Stimulated activated CD4-positive, alpha-beta T cell treated with anti-CD3 and anti-CD28 coated beads, Interleukin-12 subunit alpha, Interleukin-12 subunit beta, amount 100 ng/mL, for 24 hours (primary cell): ENCODE measurements around the gene FKBP1A.
"Not testable (repeated sequence)": the region's sequence is repeated elsewhere in the genome, so short reads cannot be mapped to it uniquely, and the experiment has no call there.

Experiments used
- DNase-seq, 2 experiments: peaks; one replicate each; pipeline ENCODE4 v3.0.0-alpha.2; 2020; ENCODE audit warnings: low read depth in 2 of 2

The FKBP1A gene

GRCh38 chr20:1417273-1417672 lies 24.4 kb upstream of the FKBP1A start:
- no peak for DNase-seq

- no peak for DNase-seq
These were observed 23.0 kb upstream of the FKBP1A start for GRCh38 chr20:1415667-1416468.

- no peak for DNase-seq
These were observed 22.1 kb upstream of the FKBP1A start for GRCh38 chr20:1414982-1415381.

GRCh38 chr20:1405801-1406200 lies 12.9 kb upstream of the FKBP1A start:
- DNase-seq, result no peak

- DNase-seq, result no peak
These were observed 10.8 kb upstream of the FKBP1A start for GRCh38 chr20:1403624-1404023.

- no peak for DNase-seq
These were observed 9.3 kb upstream of the FKBP1A start for GRCh38 chr20:1402149-1402548.

- DNase-seq, result no peak
These were observed 8.6 kb upstream of the FKBP1A start for GRCh38 chr20:1401451-1401907.

GRCh38 chr20:1399678-1400366 lies 7.0 kb upstream of the FKBP1A start:
- not testable (repeated sequence) for DNase-seq

- DNase-seq, result not testable (repeated sequence)
These were observed 5.3 kb upstream of the FKBP1A start for GRCh38 chr20:1398185-1398584.

GRCh38 chr20:1397710-1398109 lies 4.9 kb upstream of the FKBP1A start:
- no peak for DNase-seq

- DNase-seq, result no peak
These were observed 3.8 kb upstream of the FKBP1A start for GRCh38 chr20:1396702-1397101.

GRCh38 chr20:1396264-1396663 lies 3.4 kb upstream of the FKBP1A start:
- no peak for DNase-seq

- no peak for DNase-seq
These were observed 1.8 kb upstream of the FKBP1A start for GRCh38 chr20:1394686-1395085.

- no peak for DNase-seq
These were observed 641 bp upstream of the FKBP1A start for GRCh38 chr20:1393507-1393882.

- no peak for DNase-seq
These were observed 486 bp downstream of the FKBP1A start for GRCh38 chr20:1392443-1392692.

GRCh38 chr20:1391640-1392442 lies 1.0 kb downstream of the FKBP1A start:
- DNase-seq, result no peak

- no peak for DNase-seq
These were observed 2.1 kb downstream of the FKBP1A start for GRCh38 chr20:1390581-1391403.

- no peak for DNase-seq
These were observed 2.9 kb downstream of the FKBP1A start for GRCh38 chr20:1389703-1390580.

- DNase-seq, result no peak
These were observed 3.9 kb downstream of the FKBP1A start for GRCh38 chr20:1388741-1389483.

- no peak for DNase-seq
These were observed 4.6 kb downstream of the FKBP1A start for GRCh38 chr20:1388253-1388652.
